Measurements from ENCODE around the gene EDN2.

Gene EDN2

GRCh38 chr1:41483001-41483850 is 1.3 kb downstream of the EDN2 start:
- no peak overlapping the region for H3K4me2 ChIP-seq (ENCODE audit: insufficient read depth, low read length, poor library complexity, severe bottlenecking)
- H3K79me1 ChIP-seq (ENCODE audit: low read depth, low read length) = no peaks in the 10 kb centered on the region
- H2BK15ac ChIP-seq (ENCODE audit: low read length) = peak overlapping the region; percentile 17
- H2AFZ ChIP-seq (ENCODE audit: low read length) = peak overlapping the region; percentile 50
- no peak overlapping the region for H3K27ac ChIP-seq (replicated peaks; ENCODE audit: low read length)
- no peak overlapping the region for H3K4me3 ChIP-seq (ENCODE audit: low read length in 2 of 2)
- no peak overlapping the region for H4K91ac ChIP-seq (ENCODE audit: low read depth, low read length, poor library complexity)
- H3K14ac ChIP-seq (ENCODE audit: low read length) = no peak overlapping the region
- H3K9me3 ChIP-seq (replicated peaks in 1 of 2; ENCODE audit: control insufficient read depth in 2 of 2, insufficient read depth in 1 of 2, low read depth in 1 of 2, low read length in 2 of 2) = no peaks in the 10 kb centered on the region
- peak overlapping the region; percentile 69 for H2AK5ac ChIP-seq (ENCODE audit: low read depth, low read length)
- H3K4me1 ChIP-seq (ENCODE audit: control insufficient read depth in 2 of 2, insufficient read depth in 1 of 2, low read depth in 1 of 2, low read length in 2 of 2) = peaks cover 26 to 42% of the 10 kb centered on the region in 2 donors
- peak overlapping the region; percentile 80 for H3K18ac ChIP-seq (ENCODE audit: low read length)
- no peaks in the 10 kb centered on the region for H3K36me3 ChIP-seq (replicated peaks in 1 of 2; ENCODE audit: control insufficient read depth in 2 of 2, insufficient read depth in 2 of 2, low read length in 2 of 2)
- no peaks in the 10 kb centered on the region for H3K27me3 ChIP-seq (ENCODE audit: control insufficient read depth in 3 of 3, insufficient read depth in 3 of 3, low read depth in 1 of 3, low read length in 3 of 3)
- WGBS, 2 donors (ENCODE audit: extremely low coverage in 2 of 2, insufficient read length in 2 of 2, insufficient replicate concordance in 1 of 2) = no CpG with 5 or more reads among the region's 21 CpGs
- peak overlapping the region; percentile 26 for H2BK12ac ChIP-seq (ENCODE audit: low read length)
- H2BK5ac ChIP-seq (ENCODE audit: low read length) = peak overlapping the region; percentile 56
- H2BK120ac ChIP-seq (ENCODE audit: low read depth, low read length) = peak overlapping the region; percentile 5
- H3K4ac ChIP-seq (ENCODE audit: low read length) = no peak overlapping the region
- H3K23ac ChIP-seq (ENCODE audit: low read depth, low read length, poor library complexity) = peak overlapping the region; percentile 1
- no peak for DNase-seq (ENCODE audit: low spot score)
- no peak overlapping the region for H4K8ac ChIP-seq (ENCODE audit: low read depth, low read length)
- no peak overlapping the region for H3K9ac ChIP-seq (ENCODE audit: low read depth, low read length, poor library complexity)

- peak overlapping the region; percentile 56 for H2BK5ac ChIP-seq (ENCODE audit: low read length)
- no peak for DNase-seq (ENCODE audit: low spot score)
- H3K9me3 ChIP-seq (replicated peaks in 1 of 2; ENCODE audit: control insufficient read depth in 2 of 2, insufficient read depth in 1 of 2, low read depth in 1 of 2, low read length in 2 of 2) = no peaks in the 10 kb centered on the region
- peak overlapping the region; percentile 80 for H3K18ac ChIP-seq (ENCODE audit: low read length)
- H2AK5ac ChIP-seq (ENCODE audit: low read depth, low read length) = peak overlapping the region; percentile 69
- H2BK12ac ChIP-seq (ENCODE audit: low read length) = no peak overlapping the region
- peaks cover 16 to 33% of the 10 kb centered on the region in 2 donors for H3K4me1 ChIP-seq (ENCODE audit: control insufficient read depth in 2 of 2, insufficient read depth in 1 of 2, low read depth in 1 of 2, low read length in 2 of 2)
- H3K79me1 ChIP-seq (ENCODE audit: low read depth, low read length) = no peaks in the 10 kb centered on the region
- H2BK15ac ChIP-seq (ENCODE audit: low read length) = peak overlapping the region; percentile 43
- H3K4me3 ChIP-seq (ENCODE audit: low read length in 2 of 2) = no peak overlapping the region
- no peak overlapping the region for H3K27ac ChIP-seq (replicated peaks; ENCODE audit: low read length)
- H3K23ac ChIP-seq (ENCODE audit: low read depth, low read length, poor library complexity) = no peak overlapping the region
- H3K4me2 ChIP-seq (ENCODE audit: insufficient read depth, low read length, poor library complexity, severe bottlenecking) = no peak overlapping the region
- no peaks in the 10 kb centered on the region for H3K27me3 ChIP-seq (ENCODE audit: control insufficient read depth in 3 of 3, insufficient read depth in 3 of 3, low read depth in 1 of 3, low read length in 3 of 3)
- no peak overlapping the region for H4K8ac ChIP-seq (ENCODE audit: low read depth, low read length)
- H3K14ac ChIP-seq (ENCODE audit: low read length) = peak overlapping the region; percentile 77
- no peaks in the 10 kb centered on the region for H3K36me3 ChIP-seq (replicated peaks in 1 of 2; ENCODE audit: control insufficient read depth in 2 of 2, insufficient read depth in 2 of 2, low read length in 2 of 2)
- no peak overlapping the region for H2BK120ac ChIP-seq (ENCODE audit: low read depth, low read length)
- H3K4ac ChIP-seq (ENCODE audit: low read length) = no peak overlapping the region
- H4K91ac ChIP-seq (ENCODE audit: low read depth, low read length, poor library complexity) = no peak overlapping the region
- H2AFZ ChIP-seq (ENCODE audit: low read length) = peak overlapping the region; percentile 50
- no CpG with 5 or more reads among the region's 18 CpGs for WGBS, 2 donors (ENCODE audit: extremely low coverage in 2 of 2, insufficient read length in 2 of 2, insufficient replicate concordance in 1 of 2)
- no peak overlapping the region for H3K9ac ChIP-seq (ENCODE audit: low read depth, low read length, poor library complexity)
Observed at GRCh38 chr1:41482001-41482765, 2.3 kb downstream of the EDN2 start.

GRCh38 chr1:41481109-41481775 is 3.2 kb downstream of the EDN2 start:
- H4K8ac ChIP-seq (ENCODE audit: low read depth, low read length) = no peak overlapping the region
- no peak overlapping the region for H3K4me3 ChIP-seq (ENCODE audit: low read length in 2 of 2)
- DNase-seq (ENCODE audit: low spot score) = no peak

More at GRCh38 chr1:41481109-41481775, 3.2 kb downstream of the EDN2 start:
- H3K23ac ChIP-seq (ENCODE audit: low read depth, low read length, poor library complexity) = no peak overlapping the region
- H3K14ac ChIP-seq (ENCODE audit: low read length) = no peak overlapping the region
- H4K91ac ChIP-seq (ENCODE audit: low read depth, low read length, poor library complexity) = no peak overlapping the region
- peak overlapping the region; percentile 45 for H2BK15ac ChIP-seq (ENCODE audit: low read length)
- no peak overlapping the region for H3K9ac ChIP-seq (ENCODE audit: low read depth, low read length, poor library complexity)
- H3K9me3 ChIP-seq (replicated peaks in 1 of 2; ENCODE audit: control insufficient read depth in 2 of 2, insufficient read depth in 1 of 2, low read depth in 1 of 2, low read length in 2 of 2) = no peaks in the 10 kb centered on the region
- no peak overlapping the region for H2AFZ ChIP-seq (ENCODE audit: low read length)
- H3K79me1 ChIP-seq (ENCODE audit: low read depth, low read length) = no peaks in the 10 kb centered on the region
- H3K27me3 ChIP-seq (ENCODE audit: control insufficient read depth in 3 of 3, insufficient read depth in 3 of 3, low read depth in 1 of 3, low read length in 3 of 3) = no peaks in the 10 kb centered on the region
- H2BK120ac ChIP-seq (ENCODE audit: low read depth, low read length) = peak overlapping the region; percentile 22
- no peak overlapping the region for H3K4me2 ChIP-seq (ENCODE audit: insufficient read depth, low read length, poor library complexity, severe bottlenecking)
- H3K27ac ChIP-seq (replicated peaks; ENCODE audit: low read length) = no peak overlapping the region
- H2BK5ac ChIP-seq (ENCODE audit: low read length) = no peak overlapping the region
- H2BK12ac ChIP-seq (ENCODE audit: low read length) = no peak overlapping the region
- no peak overlapping the region for H3K4ac ChIP-seq (ENCODE audit: low read length)
- WGBS, 2 donors (ENCODE audit: extremely low coverage in 2 of 2, insufficient read length in 2 of 2, insufficient replicate concordance in 1 of 2) = no CpG with 5 or more reads among the region's 15 CpGs
- H3K4me1 ChIP-seq (ENCODE audit: control insufficient read depth in 2 of 2, insufficient read depth in 1 of 2, low read depth in 1 of 2, low read length in 2 of 2) = peaks cover 14 to 36% of the 10 kb centered on the region in 2 donors
- H3K18ac ChIP-seq (ENCODE audit: low read length) = no peak overlapping the region
- no peaks in the 10 kb centered on the region for H3K36me3 ChIP-seq (replicated peaks in 1 of 2; ENCODE audit: control insufficient read depth in 2 of 2, insufficient read depth in 2 of 2, low read length in 2 of 2)
- peak overlapping the region; percentile 31 for H2AK5ac ChIP-seq (ENCODE audit: low read depth, low read length)
